Epithelial cell of proximal tubule (primary cell): ENCODE data around the gene FADS2. TPM values are rescaled to one million over a fixed set of nuclear protein-coding genes. Genes with fewer than 3 reads are reported as not detected.

Experiments used
- DNase-seq: peaks from one replicate; pipeline ENCODE4 v3.0.0-alpha.2; 2011; ENCODE audit warnings: low read depth
- H3K4me3 ChIP-seq: 2 replicates; pipeline ENCODE4 v1.5.1; 2011; ENCODE audit warnings: low read depth, mild to moderate bottlenecking, low read length
- total RNA-seq: library from RNA; depleted of rRNA; stranded (reverse); fragments of >200 nt; gene quantifications from 2 replicates; pipeline ENCODE4 v1.2.3, GENCODE V29; 2015
- TF ChIP-seq, protein P1 (sequence below): conservative IDR thresholded peaks from 2 replicates; pipeline ENCODE4 v1.5.1; 2012; ENCODE audit warnings: low read depth, mild to moderate bottlenecking, low read length

The FADS2 gene
- total RNA-seq, 1 donor from 2014 or later = 169 TPM

DNA sequence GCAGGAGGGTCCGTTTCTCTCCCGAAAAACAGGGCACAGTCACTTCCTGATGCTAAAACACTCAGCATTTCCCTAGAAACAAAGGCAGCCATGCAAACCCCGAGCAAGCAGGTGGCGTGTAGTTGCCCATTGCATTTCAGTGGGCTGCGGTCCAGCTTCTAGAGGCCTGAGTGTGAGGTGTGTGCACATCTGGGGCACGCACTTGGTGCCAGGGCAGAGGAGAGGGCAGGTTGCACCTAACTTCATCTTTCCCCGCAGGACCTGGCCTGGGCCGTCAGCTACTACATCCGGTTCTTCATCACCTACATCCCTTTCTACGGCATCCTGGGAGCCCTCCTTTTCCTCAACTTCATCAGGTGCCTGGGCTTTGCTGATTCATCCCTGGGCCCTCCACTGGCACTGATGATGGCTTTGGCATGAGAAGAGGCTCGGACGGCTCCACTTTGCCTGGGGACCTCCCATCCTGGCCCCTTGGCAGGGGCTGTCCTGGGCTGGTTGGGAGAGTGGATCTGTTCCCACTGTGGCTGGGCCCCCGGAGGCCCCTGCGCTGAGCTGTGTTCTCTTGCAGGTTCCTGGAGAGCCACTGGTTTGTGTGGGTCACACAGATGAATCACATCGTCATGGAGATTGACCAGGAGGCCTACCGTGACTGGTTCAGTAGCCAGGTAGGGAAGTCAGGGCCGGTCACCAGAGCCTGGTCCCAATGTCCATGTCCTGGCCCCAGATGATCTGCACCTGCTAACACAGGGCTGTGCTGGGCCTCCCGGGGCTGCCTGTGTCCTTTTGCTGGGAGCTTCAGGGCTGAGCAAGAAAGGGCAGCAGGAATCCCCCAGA lies 34.8 kb downstream of the FADS2 start:
- TF ChIP-seq, protein P1, sequence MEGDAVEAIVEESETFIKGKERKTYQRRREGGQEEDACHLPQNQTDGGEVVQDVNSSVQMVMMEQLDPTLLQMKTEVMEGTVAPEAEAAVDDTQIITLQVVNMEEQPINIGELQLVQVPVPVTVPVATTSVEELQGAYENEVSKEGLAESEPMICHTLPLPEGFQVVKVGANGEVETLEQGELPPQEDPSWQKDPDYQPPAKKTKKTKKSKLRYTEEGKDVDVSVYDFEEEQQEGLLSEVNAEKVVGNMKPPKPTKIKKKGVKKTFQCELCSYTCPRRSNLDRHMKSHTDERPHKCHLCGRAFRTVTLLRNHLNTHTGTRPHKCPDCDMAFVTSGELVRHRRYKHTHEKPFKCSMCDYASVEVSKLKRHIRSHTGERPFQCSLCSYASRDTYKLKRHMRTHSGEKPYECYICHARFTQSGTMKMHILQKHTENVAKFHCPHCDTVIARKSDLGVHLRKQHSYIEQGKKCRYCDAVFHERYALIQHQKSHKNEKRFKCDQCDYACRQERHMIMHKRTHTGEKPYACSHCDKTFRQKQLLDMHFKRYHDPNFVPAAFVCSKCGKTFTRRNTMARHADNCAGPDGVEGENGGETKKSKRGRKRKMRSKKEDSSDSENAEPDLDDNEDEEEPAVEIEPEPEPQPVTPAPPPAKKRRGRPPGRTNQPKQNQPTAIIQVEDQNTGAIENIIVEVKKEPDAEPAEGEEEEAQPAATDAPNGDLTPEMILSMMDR = no peak
- DNase-seq = no peak
- no peak overlapping the region for H3K4me3 ChIP-seq

GRCh38 chr11:61863548-61864081 lies 35.5 kb downstream of the FADS2 start:
- TF ChIP-seq, protein P1 = no peak
- H3K4me3 ChIP-seq = no peak overlapping the region
- DNase-seq = no peak

DNA sequence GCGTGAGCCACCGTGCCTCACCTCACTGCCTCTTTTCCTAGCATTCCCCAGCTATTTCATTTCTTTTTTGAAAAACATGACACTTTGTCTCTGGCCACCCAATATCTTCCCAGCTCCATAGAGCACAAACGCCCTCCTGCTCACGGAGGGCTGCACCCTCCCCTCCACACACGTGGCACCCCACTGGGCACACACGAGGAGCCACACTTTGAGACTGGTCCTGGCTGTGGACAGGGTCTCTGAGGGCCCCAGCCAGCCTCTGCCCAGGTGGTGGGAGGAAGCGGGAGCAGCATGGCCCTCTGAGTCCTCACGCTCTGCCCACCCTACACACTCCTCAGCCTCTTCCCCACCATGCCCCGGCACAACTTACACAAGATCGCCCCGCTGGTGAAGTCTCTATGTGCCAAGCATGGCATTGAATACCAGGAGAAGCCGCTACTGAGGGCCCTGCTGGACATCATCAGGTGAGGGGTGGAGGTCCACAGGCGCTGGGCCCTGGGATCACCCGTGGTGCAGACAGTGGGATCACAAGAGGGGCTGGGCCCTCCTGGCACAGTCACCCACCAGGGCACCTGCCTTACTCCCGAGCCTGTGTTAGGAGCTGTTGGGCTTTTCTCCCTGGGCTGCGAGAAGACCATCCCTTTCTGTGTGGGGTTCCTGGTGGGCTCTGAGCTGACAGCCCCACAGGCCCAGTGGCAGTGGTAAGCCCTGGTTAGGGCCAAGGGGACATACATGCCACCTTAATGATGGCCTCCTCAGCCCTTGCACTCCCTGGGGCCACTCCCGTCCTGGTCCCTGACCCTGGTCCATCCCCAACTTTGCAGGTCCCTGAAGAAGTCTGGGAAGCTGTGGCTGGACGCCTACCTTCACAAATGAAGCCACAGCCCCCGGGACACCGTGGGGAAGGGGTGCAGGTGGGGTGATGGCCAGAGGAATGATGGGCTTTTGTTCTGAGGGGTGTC lies 37.0 kb downstream of the FADS2 start:
- DNase-seq = no peak
- TF ChIP-seq, protein P1 = no peak

GRCh38 chr11:61866231-61866957 lies 38.3 kb downstream of the FADS2 start:
- no peak overlapping the region for H3K4me3 ChIP-seq
- DNase-seq = no peak
- TF ChIP-seq, protein P1 = no peak

More for the DNA sequence above, 37.0 kb downstream of the FADS2 start:
- H3K4me3 ChIP-seq = no peak overlapping the region

- DNase-seq = no peak
- TF ChIP-seq, protein P1 = no peak
- H3K4me3 ChIP-seq = no peak overlapping the region
These were observed 38.9 kb downstream of the FADS2 start for GRCh38 chr11:61866958-61867343.
